ENCODE data around the gene PREX1. TPM values are rescaled to one million over a fixed set of nuclear protein-coding genes. Genes with fewer than 3 reads are reported as not detected.

PREX1 gene
- total RNA-seq, 3 donors from 2014 or later, result 9.9 to 14.1 (median 13.5) TPM

GRCh38 chr20:48658505-48658904 lies 169.3 kb downstream of the PREX1 start:
- TF ChIP-seq CTCF (IDR thresholded peaks at IDR 0.05), result no peak
- no peak for ATAC-seq
- Histone ChIP-seq H3K36me3 (ENCODE audit: low read depth) (no peaks in the 10 kb centered on the region), H3K9me3 (no peaks in the 10 kb centered on the region), H3K4me1 (ENCODE audit: low read depth) (no peaks in the 10 kb centered on the region), H3K4me3 (no peak overlapping the region)
- intact Hi-C loops (cut with DNase I, micrococcal nuclease), result loop anchor here (5.0 kb wide), 1 partner anchor 249 kb away; no protein-coding TSS in a partner anchor
- DNase-seq, result no peak

- Histone ChIP-seq H3K4me1 (ENCODE audit: low read depth) (no peaks in the 10 kb centered on the region), H3K4me3 (no peak overlapping the region), H3K36me3 (ENCODE audit: low read depth) (no peaks in the 10 kb centered on the region), H3K9me3 (no peaks in the 10 kb centered on the region)
- TF ChIP-seq CTCF (IDR thresholded peaks at IDR 0.05), result no peak
- ATAC-seq, result no peak
- DNase-seq, result no peak
- intact Hi-C loops (cut with DNase I, micrococcal nuclease), result loop anchor here (5.0 kb wide), 1 partner anchor 249 kb away; no protein-coding TSS in a partner anchor
Measured at GRCh38 chr20:48658198-48658476, 169.7 kb downstream of the PREX1 start.

GRCh38 chr20:48657426-48658197 lies 170.2 kb downstream of the PREX1 start:
- H3K4me3 ChIP-seq, result no peak overlapping the region
- TF ChIP-seq CTCF (IDR thresholded peaks at IDR 0.05), result peak; percentile 84
- no peaks in the 10 kb centered on the region for H3K9me3 ChIP-seq
- no peaks in the 10 kb centered on the region for H3K4me1 ChIP-seq (ENCODE audit: low read depth)
- no peaks in the 10 kb centered on the region for H3K36me3 ChIP-seq (ENCODE audit: low read depth)
- ATAC-seq (peak; percentile 96), DNase-seq (peak in 2 of 3 donors; percentile 59 to 68)
- intact Hi-C loops (cut with DNase I, micrococcal nuclease), result loop anchor here (5.0 kb wide), 1 partner anchor 250 kb away; no protein-coding TSS in a partner anchor

GRCh38 chr20:48656661-48657211 lies 171.1 kb downstream of the PREX1 start:
- no peaks in the 10 kb centered on the region for H3K4me1 ChIP-seq (ENCODE audit: low read depth)
- no peaks in the 10 kb centered on the region for H3K36me3 ChIP-seq (ENCODE audit: low read depth)
- DNase-seq (no peak), ATAC-seq (peak; percentile 29)
- no peaks in the 10 kb centered on the region for H3K9me3 ChIP-seq
- intact Hi-C loops (cut with DNase I, micrococcal nuclease), result loop anchor here (5.0 kb wide), 1 partner anchor 251 kb away; no protein-coding TSS in a partner anchor
- H3K4me3 ChIP-seq, result no peak overlapping the region
- no peak for TF ChIP-seq CTCF (IDR thresholded peaks at IDR 0.05)

- DNase-seq, result no peak
- no peaks in the 10 kb centered on the region for H3K36me3 ChIP-seq (ENCODE audit: low read depth)
- intact Hi-C loops (cut with DNase I, micrococcal nuclease), result loop anchor here (5.0 kb wide), 1 partner anchor 251 kb away; no protein-coding TSS in a partner anchor
Measured at GRCh38 chr20:48656137-48656536, 171.7 kb downstream of the PREX1 start.

More at GRCh38 chr20:48656137-48656536, 171.7 kb downstream of the PREX1 start:
- H3K9me3 ChIP-seq, result no peaks in the 10 kb centered on the region
- H3K4me3 ChIP-seq, result no peak overlapping the region
- no peak for TF ChIP-seq CTCF (IDR thresholded peaks at IDR 0.05)
- no peaks in the 10 kb centered on the region for H3K4me1 ChIP-seq (ENCODE audit: low read depth)
- ATAC-seq, result no peak

Measured in mucosa of descending colon (tissue), 3 donors.